Activated CD4-positive, CD25-positive, alpha-beta regulatory T cell treated with anti-CD3 and anti-CD28 coated beads, Interleukin-2, amount 50 U/mL, for 24 hours (primary cell): ENCODE results near the gene SCFD1.
"Not testable (repeated sequence)": the region's sequence is repeated elsewhere in the genome, so short reads cannot be mapped to it uniquely, and the experiment has no call there.

Source experiments
- ATAC-seq, 2 donors: fragments of 150-1000 bp; cut with Tn5 transposase; one replicate each; pipeline ENCODE4 v1.10.0; 2021; ENCODE audit warnings: mild to moderate bottlenecking in 1 of 2, moderate library complexity in 1 of 2

The SCFD1 gene

DNA sequence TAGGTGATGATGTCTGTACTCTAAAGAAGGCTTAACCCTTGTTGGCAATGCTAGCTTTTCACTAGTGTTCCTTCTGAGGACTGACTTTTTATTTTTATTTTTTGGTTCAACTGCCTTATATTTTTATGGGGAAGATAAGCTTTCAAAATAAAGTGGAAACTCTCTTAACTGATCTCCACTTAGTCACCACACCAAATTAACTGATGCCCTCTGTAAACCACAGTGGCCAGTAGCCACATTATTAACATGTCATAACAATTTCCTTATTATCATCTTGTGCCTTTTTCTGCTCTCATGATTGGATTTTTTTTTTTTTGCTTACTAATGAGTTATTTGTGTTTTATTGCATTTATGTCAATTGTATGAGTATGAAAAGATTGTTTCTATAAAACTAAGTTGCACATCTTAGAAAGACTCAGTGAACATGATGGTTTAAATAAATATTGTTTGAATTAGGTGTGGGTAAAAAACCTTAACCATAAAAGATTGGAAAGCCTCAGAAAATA, 56.9 kb downstream of the SCFD1 start:
- no peak for ATAC-seq

DNA sequence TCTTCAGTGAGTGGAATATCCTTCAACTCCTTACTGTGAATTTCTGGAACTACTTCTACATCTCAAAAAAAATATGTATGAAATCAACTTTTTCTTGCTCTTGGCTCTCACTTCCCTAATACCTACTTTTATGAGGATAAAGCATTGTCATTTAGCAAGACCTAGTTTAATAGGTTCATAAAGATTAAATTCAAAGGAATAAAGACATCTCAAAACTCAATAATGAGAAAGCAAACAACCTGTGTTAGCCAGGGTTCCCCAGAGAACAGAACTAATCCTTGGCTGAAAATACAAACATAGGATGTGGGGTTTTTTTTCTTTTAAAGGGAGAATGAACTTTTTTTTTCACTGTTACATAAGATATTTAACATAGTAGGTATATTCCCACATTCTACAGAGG, 57.9 kb downstream of the SCFD1 start:
- ATAC-seq: no peak

DNA sequence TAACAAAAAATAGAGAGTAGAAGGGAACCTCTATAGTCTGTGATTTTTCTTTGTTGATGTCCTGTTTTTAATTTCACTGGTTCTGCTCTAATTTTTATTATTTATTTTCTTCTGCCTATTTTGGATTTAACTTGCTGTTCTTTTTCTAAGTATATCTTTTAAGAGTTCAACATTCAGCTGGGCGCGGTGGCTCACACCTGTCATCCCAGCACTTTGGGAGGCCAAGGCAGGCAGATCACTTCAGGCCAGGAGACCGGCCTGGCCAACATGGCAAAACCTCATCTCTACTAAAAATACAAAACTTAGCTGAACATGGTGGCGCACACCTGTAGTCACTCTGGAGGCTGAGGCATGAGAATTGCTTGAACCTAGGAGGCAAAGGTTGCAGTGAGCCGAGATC, 58.7 kb downstream of the SCFD1 start:
- not testable (repeated sequence) for ATAC-seq

DNA sequence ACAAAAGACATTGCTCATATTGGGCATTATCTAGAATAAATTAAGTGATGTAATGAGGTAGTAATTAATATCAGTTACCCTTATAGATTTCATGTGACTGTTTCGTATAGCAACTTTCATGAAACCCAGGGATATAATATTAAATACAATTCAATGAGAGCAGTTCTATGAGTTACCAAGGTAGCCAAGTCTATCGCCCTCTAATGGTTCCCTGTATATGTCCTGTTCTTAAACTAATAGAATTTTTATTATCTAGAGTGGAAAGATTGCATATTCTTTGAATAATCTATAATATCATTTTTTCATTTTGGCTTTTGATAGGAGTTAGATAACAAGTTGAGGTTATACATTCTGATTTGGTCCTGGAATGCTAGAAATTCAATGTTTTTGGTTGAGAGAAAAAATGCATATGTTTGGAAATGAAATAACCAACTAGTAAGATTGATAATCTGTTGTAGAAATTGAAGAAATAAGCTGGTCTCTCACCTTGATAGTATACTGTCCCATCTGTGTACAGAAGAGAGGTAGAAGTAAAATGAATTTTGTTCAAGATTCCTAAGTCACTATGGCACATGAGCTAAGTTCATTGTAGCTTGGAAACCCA, 59.7 kb downstream of the SCFD1 start:
- ATAC-seq: no peak

DNA sequence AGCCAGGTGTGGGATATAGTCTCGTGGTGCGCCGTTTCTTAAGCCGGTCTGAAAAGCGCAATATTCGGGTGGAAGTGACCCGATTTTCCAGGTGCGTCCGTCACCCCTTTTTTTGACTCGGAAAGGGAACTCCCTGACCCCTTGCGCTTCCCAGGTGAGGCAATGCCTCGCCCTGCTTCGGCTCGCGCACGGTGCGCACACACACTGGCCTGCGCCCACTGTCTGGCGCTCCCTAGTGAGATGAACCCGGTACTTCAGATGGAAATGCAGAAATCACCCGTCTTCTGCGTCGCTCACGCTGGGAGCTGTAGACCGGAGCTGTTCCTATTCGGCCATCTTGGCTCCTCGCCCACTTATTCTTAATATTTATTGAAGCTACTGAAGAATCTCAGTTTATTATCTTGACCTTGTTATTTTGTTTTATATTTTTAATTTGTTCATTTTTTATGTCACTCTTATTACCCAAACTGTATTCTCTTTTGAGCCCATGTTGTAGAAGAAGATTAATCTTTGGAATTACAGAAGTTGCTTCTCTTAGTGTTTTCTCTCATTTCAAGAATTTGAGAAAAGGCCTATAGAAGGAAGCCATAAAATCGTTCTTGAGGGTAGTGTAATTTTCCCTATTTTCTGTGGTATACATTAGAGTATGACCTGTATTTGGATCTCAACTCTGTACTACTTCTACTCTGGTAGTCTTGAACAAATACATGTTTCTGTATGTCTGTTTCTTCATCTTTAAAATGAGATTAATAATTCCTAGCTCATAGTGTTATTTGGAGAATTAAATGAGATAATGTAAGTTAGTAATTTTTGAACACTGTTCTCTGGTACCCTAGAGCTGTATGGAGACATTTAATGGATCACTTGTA, 68.6 kb downstream of the SCFD1 start:
- not testable (repeated sequence) for ATAC-seq

DNA sequence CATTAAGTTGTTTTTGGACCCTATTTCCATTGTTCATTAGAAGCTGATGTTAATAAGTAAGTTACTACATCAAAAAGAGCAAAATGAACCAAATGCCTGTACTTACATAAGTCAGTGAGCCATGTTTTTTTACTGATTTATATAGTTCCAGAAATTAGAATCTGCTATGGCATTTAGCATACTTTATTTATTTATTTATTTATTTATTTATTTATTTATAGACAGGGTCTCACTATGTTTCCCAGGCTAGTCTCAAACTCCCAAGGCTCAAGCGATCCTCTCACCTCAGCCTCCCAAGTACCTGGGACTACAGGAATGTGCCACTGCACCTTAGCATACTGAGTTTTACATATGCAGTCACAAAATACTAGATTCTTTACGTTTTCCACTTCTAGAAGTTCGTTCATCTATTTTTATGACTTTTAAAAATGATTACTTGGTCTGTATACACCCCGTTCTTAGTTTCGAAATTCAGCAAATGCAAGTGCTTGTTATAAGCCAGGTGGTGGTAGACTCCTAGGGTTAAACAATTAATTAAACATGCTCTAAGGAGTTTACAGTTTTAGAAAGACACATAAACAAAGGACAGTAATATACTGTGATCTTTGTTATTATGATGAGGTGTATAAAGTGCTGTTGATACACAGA, 69.8 kb downstream of the SCFD1 start:
- no peak for ATAC-seq

DNA sequence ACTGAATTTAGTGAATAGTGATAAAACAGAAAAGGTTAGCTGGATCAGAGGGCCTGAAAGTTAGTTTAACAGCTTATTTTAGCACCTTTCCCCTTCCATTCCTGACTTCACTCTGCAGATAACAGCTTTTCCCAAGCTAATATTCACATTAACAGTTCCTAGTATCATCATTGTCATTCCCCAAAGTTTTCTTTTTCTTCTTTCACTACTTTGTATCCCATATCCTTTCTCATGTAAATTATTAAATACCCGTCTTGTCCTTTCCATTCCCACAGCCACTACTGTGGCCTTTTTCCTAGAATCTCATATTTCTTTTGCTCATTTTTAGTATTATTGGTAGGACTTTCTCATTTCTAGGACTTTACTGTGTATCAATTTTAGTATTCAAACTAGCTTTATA, 70.5 kb downstream of the SCFD1 start:
- ATAC-seq: no peak

DNA sequence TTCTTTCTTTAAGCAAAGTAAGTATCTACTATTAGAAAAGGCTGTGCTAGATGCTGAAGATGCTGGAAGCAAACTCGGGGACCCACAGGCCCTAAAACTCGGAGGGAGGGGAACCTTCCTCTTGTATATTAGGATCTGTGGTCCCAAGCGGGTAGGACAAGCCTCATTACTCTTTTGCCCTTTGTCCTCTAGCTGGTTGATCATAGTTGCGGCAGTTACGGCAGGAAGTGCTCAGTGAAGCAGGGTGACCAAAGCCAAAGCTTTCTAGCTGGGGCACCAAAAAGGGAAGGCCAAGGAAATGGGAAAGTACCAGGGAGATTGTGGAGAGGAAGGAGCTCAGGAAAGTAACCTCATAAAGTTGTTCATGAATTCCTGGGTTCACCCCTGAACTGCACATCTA, 76.3 kb downstream of the SCFD1 start:
- no peak for ATAC-seq

DNA sequence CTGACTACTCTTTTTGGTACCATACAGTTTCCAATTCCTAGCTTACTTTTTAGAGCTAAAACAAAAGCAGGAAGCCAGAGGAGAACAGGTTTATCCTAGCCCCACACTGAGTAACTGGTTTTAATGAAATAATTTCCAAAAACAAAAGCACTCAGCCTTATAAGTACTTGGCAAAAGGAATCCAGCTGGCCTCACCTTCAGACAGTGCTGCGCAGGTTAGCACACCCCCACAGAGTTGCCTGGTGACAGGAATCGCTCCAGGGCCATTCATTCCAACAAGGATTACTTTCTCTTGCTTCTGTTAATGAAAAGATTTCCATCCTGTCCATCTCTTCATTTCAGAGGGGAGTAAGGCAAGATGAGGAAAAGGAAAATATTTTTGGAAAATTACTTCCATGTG, 84.6 kb downstream of the SCFD1 start:
- no peak for ATAC-seq

DNA sequence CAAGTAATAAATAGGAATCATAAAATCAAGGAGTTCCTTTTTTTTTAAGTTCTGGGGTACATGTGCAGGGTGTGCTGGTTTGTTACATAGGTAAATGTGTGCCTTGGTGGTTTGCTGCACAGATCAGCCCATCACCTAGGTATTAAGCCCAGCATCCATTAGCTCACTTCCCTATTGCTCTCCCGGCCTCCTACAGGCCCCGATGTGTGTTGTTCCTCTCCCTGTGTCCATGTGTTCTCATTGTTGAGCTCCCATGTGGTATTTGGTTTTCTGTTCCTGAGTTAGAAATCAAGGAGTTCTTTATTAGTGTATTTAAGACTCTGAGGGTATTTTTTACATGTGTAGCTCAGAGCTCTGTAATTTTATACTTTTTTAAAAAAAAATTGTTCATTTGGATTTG, 86.0 kb downstream of the SCFD1 start:
- no peak for ATAC-seq

DNA sequence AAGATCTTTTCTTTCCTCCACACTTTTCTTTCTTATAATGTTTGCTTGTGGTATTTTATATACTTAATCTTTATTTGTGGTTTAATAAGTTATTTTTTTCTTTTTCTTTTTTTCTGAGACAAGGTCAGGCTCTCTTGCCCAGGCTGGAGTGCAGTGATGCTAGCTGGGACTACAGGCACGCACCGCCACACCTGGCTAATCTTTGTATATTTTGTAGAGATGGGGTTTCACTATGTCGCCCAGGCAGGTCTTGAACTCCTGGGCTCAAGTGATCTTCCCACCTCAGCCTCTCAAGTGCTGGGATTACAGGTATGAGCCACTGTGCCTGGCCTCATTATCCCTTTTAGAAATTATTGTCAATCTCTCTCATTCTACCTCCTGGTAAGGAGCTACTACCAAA, 87.1 kb downstream of the SCFD1 start:
- no peak for ATAC-seq

DNA sequence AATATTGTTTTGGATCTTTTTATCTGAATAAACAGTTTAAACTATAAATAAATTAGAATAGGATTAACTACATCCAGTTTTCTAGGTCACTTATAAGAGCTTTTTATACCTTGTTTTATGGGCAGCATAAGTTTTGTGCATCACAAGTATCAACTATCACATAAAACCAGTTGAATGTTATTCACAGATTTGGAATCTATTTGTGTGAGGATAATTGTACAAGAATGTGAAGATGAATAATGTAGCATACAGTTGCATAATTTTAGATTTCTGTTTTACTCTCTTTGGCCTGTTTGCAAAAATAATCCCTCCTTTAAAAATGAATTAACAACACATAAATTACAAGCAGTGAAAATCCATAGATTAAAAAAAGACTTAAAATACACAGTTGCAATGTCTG, 88.8 kb downstream of the SCFD1 start:
- no peak for ATAC-seq

DNA sequence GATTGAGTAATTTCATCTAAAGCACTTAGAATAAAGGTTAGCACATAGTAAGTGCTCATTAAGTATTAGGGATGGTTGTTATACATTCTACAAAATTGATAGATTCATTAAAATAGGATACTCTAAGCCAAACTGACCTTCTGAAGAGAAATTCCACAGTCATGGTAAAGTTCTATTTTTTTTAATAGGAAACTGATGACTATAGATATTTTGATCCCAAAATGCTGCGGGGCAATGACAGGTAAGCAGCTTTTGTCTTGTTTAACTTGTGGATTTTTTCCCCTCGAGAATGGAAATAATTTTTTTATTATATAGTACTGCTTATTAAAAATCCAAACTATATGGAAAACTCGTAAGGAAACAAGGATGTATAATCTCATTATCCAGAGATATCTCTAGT, 97.0 kb downstream of the SCFD1 start:
- ATAC-seq: no peak

DNA sequence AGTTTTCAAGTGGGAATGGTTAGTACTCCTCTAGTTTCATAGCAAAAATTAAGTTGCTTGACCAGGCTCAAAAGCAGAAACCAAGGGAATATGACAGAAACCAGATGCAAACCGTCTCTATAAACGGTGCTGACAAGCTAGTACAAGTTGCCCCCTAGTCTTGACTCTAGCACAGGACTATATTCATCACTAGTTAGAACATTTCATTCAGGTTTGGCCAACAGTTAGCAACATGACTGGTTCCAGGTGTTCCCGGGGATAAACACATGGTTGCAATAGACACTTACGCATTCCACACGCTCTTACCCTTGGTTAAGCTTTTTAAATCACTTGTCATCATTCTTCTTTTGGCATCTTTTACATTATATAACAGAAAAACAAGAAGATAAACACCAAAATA, 103.6 kb downstream of the SCFD1 start:
- ATAC-seq: no peak

DNA sequence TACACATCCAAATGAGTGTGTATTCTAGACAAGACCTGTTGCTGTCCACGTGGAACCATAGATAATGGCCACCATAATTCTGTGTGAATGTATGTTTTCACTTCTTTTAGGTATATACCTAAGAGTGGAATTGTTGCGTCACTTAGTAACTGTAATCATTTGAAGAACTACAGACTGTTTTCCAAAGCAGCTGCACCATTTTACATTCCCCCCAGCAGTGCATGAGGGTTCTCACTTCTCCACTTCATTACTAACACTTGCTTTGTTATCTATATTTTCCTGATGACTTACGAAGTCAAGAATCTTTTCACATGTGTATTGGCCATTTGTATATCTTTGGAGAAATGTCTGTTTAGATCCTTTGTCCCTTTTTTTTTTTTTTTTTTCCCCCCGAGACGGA, 106.4 kb downstream of the SCFD1 start:
- no peak for ATAC-seq

DNA sequence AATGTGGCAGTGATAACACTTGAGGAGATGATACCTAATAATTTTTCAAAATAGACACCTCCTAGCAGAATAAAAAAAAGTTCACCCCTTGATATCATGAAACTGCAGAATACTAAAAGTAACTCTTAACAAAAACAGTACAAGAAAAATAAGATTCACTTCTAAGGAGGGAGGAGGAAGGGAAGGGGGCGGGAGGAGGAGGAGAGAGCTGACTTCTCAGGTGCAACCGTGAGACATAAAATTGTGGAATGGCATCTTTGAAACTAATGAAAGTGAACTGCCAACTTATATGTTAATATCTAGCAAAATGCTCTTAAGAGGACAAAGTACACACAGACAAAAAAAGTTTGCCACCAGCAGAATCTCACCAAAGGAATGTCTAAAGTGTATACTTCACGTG, 115.8 kb downstream of the SCFD1 start:
- no peak for ATAC-seq

DNA sequence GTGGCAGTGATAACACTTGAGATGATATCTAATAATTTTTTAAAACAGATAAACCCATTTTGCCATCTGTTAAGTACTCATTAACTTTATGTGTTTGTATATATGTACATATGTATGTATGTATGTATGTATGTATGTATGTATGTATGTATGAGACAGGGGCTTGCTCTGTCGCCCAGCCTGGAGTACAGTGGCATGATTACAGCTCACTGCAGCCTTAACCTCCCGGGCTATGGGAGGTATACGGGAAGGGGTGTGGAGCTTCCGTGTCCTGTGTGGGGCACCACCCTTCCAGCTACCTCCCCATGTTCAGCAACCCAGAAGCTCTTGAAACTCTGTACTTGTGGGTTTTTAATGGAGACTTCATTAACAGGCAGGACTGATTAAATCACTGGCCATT, 116.9 kb downstream of the SCFD1 start:
- ATAC-seq: no peak

DNA sequence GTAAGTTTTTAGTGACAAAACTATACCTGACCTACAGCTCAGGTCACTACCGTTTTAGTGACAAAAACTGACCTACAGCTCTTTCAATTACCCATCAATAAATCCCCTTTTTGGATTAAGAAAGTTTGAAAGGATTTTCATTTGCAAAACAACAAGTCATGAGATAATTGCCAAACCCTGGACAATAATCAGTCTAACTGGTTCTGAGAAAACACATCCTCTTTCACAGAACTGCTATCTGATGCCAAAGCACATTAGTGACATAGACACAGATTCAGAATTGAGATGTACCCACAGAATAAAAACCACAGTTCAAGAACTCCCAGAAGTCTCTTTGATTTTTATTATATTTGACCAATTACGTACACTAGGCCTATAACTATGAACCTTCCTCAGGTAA, 126.2 kb downstream of the SCFD1 start:
- ATAC-seq: no peak

DNA sequence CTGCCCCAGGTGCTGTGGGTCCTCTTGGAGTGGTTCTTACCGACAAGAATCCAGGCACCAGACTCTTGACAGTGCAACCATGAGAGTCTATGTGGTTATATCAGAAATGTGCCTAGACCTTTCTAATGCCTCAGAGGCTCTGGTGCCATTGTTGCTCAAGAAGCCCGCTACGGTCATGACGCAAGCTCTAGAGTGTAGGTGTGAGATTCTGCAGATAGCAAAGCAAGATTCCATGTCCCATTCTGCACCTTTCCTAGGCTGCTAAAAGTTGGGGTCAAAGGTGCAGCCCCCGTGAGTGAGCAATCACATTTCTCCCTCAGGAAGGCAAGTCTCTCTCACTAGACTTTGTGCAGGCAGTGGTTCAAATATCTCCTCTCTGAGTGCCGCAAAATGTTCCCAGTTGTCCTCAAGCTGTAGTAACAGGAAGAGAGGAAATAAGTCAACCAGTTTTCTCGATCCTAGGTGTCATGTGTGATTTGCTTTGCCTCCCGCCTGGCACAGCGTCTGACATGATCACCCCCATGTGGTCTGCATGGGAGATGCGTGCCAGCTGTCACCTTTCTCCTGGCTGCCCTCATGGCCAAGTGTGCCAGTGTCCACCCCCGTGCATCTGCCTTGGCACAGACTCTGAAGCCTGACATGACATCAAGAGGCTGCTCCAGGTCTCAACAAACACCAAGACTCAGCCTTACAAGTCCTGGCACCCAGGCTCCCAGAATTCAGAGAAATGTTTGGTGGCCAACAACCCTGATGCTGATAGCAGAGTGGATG, 129.7 kb downstream of the SCFD1 start:
- ATAC-seq: no peak

DNA sequence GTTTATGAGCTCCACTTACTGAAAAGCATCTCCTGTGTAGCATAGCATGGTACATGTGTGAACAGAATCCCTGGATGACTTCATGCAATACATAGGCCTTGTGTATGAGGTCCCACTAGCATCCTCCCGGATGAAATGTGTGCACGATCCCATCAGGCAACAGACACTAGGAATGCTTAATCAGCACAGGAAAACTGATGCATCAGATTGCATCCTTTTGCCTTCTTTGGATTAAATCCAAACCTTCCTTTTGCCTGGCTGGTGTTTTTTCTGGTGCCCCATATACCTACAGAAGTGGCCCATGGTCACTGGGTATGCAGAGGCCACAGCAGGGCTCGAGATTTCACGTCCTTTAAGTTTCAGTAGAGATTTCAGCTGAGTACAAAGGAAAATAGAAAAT, 131.3 kb downstream of the SCFD1 start:
- no peak for ATAC-seq

DNA sequence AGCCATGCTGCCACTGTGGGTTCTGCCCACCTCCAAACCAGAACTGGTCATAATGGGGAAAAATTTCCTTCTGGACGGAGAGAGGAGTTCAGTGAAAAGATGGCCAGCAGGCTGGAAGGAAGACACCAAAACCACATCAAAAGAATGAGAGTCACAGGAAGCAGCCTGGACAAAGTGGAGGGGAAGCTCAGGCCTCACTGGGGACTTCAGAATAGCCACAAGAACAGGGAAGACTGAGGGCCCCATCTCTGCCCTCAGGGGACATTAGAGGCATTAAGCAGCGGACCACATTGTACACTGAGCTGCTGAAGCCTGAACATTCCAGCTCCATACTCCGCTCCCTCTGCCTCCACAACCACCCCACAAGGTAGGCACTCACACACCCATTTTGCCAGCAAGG, 132.7 kb downstream of the SCFD1 start:
- ATAC-seq: no peak

DNA sequence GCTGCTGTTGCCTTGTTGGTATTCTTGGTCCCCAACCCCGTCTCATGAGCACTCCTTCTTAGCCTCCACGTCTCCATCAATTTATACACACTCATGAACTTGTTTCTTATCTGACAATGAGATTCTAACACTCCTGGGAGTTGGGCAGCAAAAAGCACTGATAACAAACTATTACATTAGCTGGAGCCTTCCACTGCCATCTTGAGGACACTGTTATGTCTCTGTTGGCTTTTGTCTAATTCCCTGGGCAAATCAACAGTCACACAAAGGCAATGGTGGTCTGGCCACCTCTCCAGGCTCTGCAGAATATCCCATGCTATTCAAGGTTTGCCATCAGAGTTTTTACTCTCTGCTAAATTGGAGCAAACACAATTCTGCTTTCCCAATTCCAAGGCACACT, 134.5 kb downstream of the SCFD1 start:
- no peak for ATAC-seq

DNA sequence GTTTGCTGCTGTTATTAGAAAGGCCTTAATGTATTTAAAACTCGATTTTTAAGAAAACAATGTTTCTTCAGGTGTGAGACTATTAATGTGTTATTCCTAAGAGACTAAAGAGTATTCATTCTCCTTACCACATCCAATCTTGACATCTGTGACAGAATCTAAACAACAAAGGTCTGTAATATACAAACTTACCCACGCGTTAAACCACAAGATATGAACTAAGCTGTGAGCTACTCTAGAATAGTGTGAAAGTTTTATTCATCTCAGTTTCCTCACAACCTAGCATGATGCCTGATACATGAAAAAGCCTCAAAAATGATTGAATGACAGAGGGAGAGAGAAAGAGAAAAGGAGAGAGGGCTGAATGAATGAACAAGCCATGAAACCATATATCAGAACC, 135.0 kb downstream of the SCFD1 start:
- ATAC-seq: no peak
